Measurements from ENCODE around the gene PIGZ. TPM values are rescaled to one million over a fixed set of nuclear protein-coding genes. Genes with fewer than 3 reads are reported as not detected.

Gene PIGZ
- total and polyA plus RNA-seq, 10 donors = 2.0 to 5.1 (median 2.5) TPM

DNA sequence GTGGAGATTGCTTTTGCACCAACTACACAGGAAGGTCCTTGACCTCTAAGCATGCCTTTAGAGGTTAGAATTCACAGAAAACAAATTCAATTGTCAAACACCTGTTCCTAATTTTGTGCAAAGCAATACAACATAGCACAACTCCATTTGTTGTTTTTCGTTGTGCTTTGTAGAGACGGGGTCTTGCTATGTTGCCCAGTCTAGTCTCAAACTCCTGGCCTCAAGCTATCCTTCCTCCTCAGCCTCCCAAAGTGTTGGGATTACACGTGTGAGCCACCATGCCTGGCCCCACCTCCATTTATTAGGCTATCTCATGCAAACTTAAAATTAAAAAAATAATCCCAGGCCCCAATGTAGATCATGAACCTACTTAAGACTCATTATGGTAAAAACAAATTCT lies 32.3 kb downstream of the PIGZ start:
- no peak for DNase-seq
- no peaks in the 10 kb centered on the region for H3K9me3 ChIP-seq
- intact Hi-C loops (cut with DNase I; ENCODE audit: low total_unique reads) = no loop called here
- WGBS, 5 donors = 90 to 95% (median 91%) methylated on average over 3 of the region's 3 CpGs
- H3K27ac ChIP-seq = no peak overlapping the region
- H3K36me3 ChIP-seq = peaks cover 3 to 90% (median 76%) of the 10 kb centered on the region in 6 donors
- no peaks in the 10 kb centered on the region for H3K27me3 ChIP-seq (replicated peaks in 1 of 7)
- H3K4me3 ChIP-seq = no peak overlapping the region
- TF ChIP-seq POLR2A (IDR thresholded peaks at IDR 0.05) = no peak
- TF ChIP-seq, protein P1, sequence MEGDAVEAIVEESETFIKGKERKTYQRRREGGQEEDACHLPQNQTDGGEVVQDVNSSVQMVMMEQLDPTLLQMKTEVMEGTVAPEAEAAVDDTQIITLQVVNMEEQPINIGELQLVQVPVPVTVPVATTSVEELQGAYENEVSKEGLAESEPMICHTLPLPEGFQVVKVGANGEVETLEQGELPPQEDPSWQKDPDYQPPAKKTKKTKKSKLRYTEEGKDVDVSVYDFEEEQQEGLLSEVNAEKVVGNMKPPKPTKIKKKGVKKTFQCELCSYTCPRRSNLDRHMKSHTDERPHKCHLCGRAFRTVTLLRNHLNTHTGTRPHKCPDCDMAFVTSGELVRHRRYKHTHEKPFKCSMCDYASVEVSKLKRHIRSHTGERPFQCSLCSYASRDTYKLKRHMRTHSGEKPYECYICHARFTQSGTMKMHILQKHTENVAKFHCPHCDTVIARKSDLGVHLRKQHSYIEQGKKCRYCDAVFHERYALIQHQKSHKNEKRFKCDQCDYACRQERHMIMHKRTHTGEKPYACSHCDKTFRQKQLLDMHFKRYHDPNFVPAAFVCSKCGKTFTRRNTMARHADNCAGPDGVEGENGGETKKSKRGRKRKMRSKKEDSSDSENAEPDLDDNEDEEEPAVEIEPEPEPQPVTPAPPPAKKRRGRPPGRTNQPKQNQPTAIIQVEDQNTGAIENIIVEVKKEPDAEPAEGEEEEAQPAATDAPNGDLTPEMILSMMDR (IDR thresholded peaks at IDR 0.05 in 8 of 11, conservative IDR thresholded peaks at IDR 0.05 in 3 of 11) = no peak
- TF ChIP-seq POLR2AphosphoS5 (IDR thresholded peaks at IDR 0.05) = no peak
- peaks cover 13 to 34% (median 27%) of the 10 kb centered on the region in 6 donors for H3K4me1 ChIP-seq

DNA sequence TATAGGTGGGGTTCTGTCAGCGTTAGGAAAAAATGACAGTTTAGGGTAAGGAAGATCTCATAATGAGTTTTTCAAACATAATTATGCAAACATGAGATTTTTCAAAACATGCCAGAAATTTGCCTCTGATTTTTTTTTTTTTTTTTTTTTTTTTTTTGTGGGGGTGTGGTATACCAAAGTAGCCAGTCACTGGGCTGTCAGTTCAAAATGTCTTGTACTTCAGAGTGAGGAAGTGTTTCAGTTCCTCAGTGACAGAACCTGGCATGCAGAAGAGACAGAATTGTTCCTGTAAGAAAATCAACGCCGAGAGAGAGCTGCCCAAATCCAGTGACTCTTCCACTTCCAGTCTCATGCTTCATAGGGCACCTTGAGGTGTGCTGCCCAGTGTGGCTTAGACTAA lies 36.0 kb downstream of the PIGZ start:
- WGBS, 5 donors = 73 to 84% (median 82%) methylated on average over 3 of the region's 3 CpGs
- no peak overlapping the region for H3K4me3 ChIP-seq
- no peak for DNase-seq
- no peaks in the 10 kb centered on the region for H3K9me3 ChIP-seq
- intact Hi-C loops (cut with DNase I; ENCODE audit: low total_unique reads) = no loop called here
- H3K36me3 ChIP-seq = peaks cover 3 to 100% (median 78%) of the 10 kb centered on the region in 6 donors
- peak overlapping the region in 4 of 8 donors; percentile 38 to 74 (median 56) for H3K27ac ChIP-seq
- H3K4me1 ChIP-seq = peaks cover 0 to 12% (median 6%) of the 10 kb centered on the region in 6 donors
- TF ChIP-seq POLR2A (IDR thresholded peaks at IDR 0.05) (no peak), POLR2AphosphoS5 (IDR thresholded peaks at IDR 0.05) (no peak)
- TF ChIP-seq, protein P1 (IDR thresholded peaks at IDR 0.05 in 8 of 11, conservative IDR thresholded peaks at IDR 0.05 in 3 of 11) = no peak
- H3K27me3 ChIP-seq (replicated peaks in 1 of 7) = no peaks in the 10 kb centered on the region

DNA sequence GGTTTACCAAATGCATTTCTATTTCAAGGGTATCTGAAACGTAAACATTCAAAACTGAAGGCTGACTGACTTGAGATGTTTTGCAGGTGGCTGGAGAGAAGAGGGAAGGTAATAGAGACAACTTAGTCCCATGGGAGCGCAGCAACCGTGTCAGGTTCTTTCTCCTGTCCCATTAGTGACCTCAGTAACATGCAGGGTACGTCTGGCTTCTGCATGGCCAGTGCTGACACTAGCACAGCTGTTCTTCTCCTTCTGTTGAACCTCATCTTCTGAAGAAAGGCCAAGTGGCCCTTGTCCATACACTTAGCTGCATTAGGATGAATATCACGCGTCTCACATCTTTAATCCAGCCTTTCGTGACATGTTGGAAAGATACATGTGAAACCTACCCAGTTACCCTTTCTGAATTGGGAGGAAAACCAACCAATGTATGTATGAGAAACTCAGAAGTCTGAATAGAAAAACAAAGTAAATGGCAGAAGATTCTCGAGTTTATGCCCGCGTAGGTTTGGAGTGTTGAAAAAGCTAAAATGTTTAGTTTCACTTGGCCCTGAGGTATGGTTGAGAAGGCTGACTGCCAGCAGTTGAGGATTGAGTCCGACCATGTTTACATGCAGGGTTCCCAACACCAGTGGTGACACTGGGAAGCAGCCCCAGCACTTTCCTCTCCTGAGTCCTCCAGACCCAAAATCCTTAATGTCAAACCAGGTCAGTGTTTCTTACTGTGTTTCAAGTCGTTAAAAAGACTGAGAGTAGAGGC lies 36.6 kb downstream of the PIGZ start:
- H3K27me3 ChIP-seq (replicated peaks in 1 of 7) = no peaks in the 10 kb centered on the region
- H3K27ac ChIP-seq = peak overlapping the region in 5 of 8 donors; percentile 26 to 74 (median 40)
- 79 to 86% (median 83%) methylated on average over 12 of the region's 12 CpGs for WGBS, 5 donors
- intact Hi-C loops (cut with DNase I; ENCODE audit: low total_unique reads) = no loop called here
- H3K4me3 ChIP-seq = no peak overlapping the region
- no peak for DNase-seq
- peaks cover 0 to 12% (median 6%) of the 10 kb centered on the region in 6 donors for H3K4me1 ChIP-seq
- peaks cover 3 to 100% (median 72%) of the 10 kb centered on the region in 6 donors for H3K36me3 ChIP-seq
- H3K9me3 ChIP-seq = no peaks in the 10 kb centered on the region
- TF ChIP-seq POLR2A (IDR thresholded peaks at IDR 0.05) (no peak), POLR2AphosphoS5 (IDR thresholded peaks at IDR 0.05) (peak in 1 of 3 donors; percentile 34)
- TF ChIP-seq, protein P1 (IDR thresholded peaks at IDR 0.05 in 8 of 11, conservative IDR thresholded peaks at IDR 0.05 in 3 of 11) = no peak

DNA sequence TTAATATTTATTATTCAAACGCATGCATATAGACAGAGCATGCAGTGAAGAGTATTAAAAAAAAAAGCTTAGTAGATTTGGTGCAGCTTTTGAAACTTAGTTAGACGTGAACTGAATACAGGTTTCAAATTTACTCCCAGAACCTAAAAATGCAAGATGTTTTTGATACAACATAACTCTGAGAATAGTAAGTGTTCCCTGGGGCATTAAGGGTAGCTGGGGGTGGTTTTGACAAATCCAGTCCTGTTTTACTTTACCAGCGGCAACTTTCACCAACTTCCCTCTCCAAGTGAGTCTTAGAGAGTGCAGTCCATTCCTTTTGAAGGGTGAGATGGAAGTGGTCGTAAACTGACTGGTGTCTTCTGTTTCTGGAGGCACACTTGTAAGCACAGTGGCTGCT lies 37.5 kb downstream of the PIGZ start:
- intact Hi-C loops (cut with DNase I; ENCODE audit: low total_unique reads) = no loop called here
- peaks cover 0 to 12% (median 6%) of the 10 kb centered on the region in 6 donors for H3K4me1 ChIP-seq
- no peak for TF ChIP-seq POLR2AphosphoS5 (IDR thresholded peaks at IDR 0.05)
- TF ChIP-seq, protein P1 (IDR thresholded peaks at IDR 0.05 in 8 of 11, conservative IDR thresholded peaks at IDR 0.05 in 3 of 11) = no peak
- TF ChIP-seq POLR2A (IDR thresholded peaks at IDR 0.05) = no peak
- no peaks in the 10 kb centered on the region for H3K27me3 ChIP-seq (replicated peaks in 1 of 7)
- peaks cover 3 to 100% (median 64%) of the 10 kb centered on the region in 6 donors for H3K36me3 ChIP-seq
- no peak overlapping the region for H3K4me3 ChIP-seq
- peak overlapping the region in 4 of 8 donors; percentile 38 to 74 (median 56) for H3K27ac ChIP-seq
- WGBS, 5 donors = 80 to 88% (median 80%) methylated on average over 4 of the region's 4 CpGs
- no peaks in the 10 kb centered on the region for H3K9me3 ChIP-seq
- DNase-seq = no peak
